OCI-LY1 (cell line): ENCODE data around the gene TTR.

Experiments
- H2AFZ ChIP-seq: fragments of 200-600 bp; sonication (generic), shearing (Covaris generic); 2 replicates; pipeline ENCODE4 v1.6.0; 2014; ENCODE audit warnings: antibody characterized with exemption, mild to moderate bottlenecking, low read length
- H3F3A ChIP-seq: fragments of 200-600 bp; sonication (generic), shearing (Covaris generic); 2 replicates; pipeline ENCODE4 v1.6.0; 2014; ENCODE audit warnings: mild to moderate bottlenecking, antibody characterized with exemption, low read length, moderate library complexity; ENCODE audit not compliant: insufficient read depth
- H3K27ac ChIP-seq: fragments of 200-600 bp; sonication (generic); 2 replicates; pipeline ENCODE4 v1.5.1; 2014; ENCODE audit warnings: low read length, mixed run types, mild to moderate bottlenecking, low read depth; ENCODE audit not compliant: poor library complexity, severe bottlenecking
- H3K27me3 ChIP-seq: fragments of 200-600 bp; sonication (generic); 2 replicates; pipeline ENCODE4 v1.6.0; 2014; ENCODE audit warnings: antibody characterized with exemption, mild to moderate bottlenecking, low read length, moderate library complexity; ENCODE audit not compliant: insufficient read depth
- H3K36me3 ChIP-seq: fragments of 200-600 bp; sonication (generic); 2 replicates; pipeline ENCODE4 v1.6.1; 2014; ENCODE audit warnings: mild to moderate bottlenecking, antibody characterized with exemption, low read length, moderate library complexity, mixed read lengths; ENCODE audit not compliant: insufficient read depth
- H3K4me1 ChIP-seq: fragments of 200-600 bp; sonication (generic); 2 replicates; pipeline ENCODE4 v1.5.1; 2014; ENCODE audit warnings: mild to moderate bottlenecking, low read length, moderate library complexity; ENCODE audit not compliant: insufficient read depth, severe bottlenecking
- H3K4me2 ChIP-seq: fragments of 200-600 bp; sonication (generic), shearing (Covaris generic); 2 replicates; pipeline ENCODE4 v1.6.1; 2014; ENCODE audit warnings: low read length
- H3K4me3 ChIP-seq: fragments of 200-600 bp; sonication (generic); 2 replicates; pipeline ENCODE4 v1.5.1; 2014; ENCODE audit warnings: low read length, low read depth, mild to moderate bottlenecking, mixed read lengths; ENCODE audit not compliant: poor library complexity, severe bottlenecking
- H3K79me2 ChIP-seq: fragments of 200-600 bp; shearing (Covaris generic); 2 replicates; pipeline ENCODE4 v1.6.1; 2016; ENCODE audit warnings: mixed run types, low read length, mixed read lengths; ENCODE audit not compliant: insufficient read depth
- H3K9ac ChIP-seq: fragments of 200-600 bp; sonication (generic), shearing (Covaris generic); 2 replicates; pipeline ENCODE4 v1.6.1; 2014; ENCODE audit warnings: mild to moderate bottlenecking, low read length, mixed read lengths
- H3K9me2 ChIP-seq: fragments of 200-600 bp; sonication (generic), shearing (Covaris generic); 2 replicates; pipeline ENCODE4 v1.6.1; 2014; ENCODE audit warnings: low read depth, mild to moderate bottlenecking, low read length, mixed read lengths
- H3K9me3 ChIP-seq: fragments of 200-600 bp; shearing (Covaris generic); 2 replicates; pipeline ENCODE4 v1.6.1; 2014; ENCODE audit warnings: low read length, mixed read lengths
- H4K20me1 ChIP-seq: fragments of 200-600 bp; sonication (generic), shearing (Covaris generic); 2 replicates; pipeline ENCODE4 v1.6.0; 2016; ENCODE audit warnings: mild to moderate bottlenecking, low read length; ENCODE audit not compliant: insufficient read depth
- CTCF ChIP-seq: fragments of 200-600 bp; sonication (generic), shearing (Covaris generic); IDR thresholded peaks from 2 replicates; pipeline ENCODE4 v1.5.1; 2017; ENCODE audit warnings: mild to moderate bottlenecking, antibody characterized with exemption, low read length, moderate library complexity, mixed read lengths
- EZH2 ChIP-seq: fragments of 200-600 bp; sonication (generic), shearing (Covaris generic); IDR thresholded peaks from 2 replicates; pipeline ENCODE4 v1.8.0; 2017; ENCODE audit warnings: borderline replicate concordance, mixed run types, mild to moderate bottlenecking, antibody characterized with exemption, low read length, moderate library complexity, mixed read lengths

The TTR gene

GRCh38 chr18:31637445-31637844 is 45.8 kb downstream of the TTR start:
- Histone ChIP-seq H2AFZ (no peak overlapping the region), H3K36me3 (no peaks in the 10 kb centered on the region), H3K9ac (no peak overlapping the region), H4K20me1 (no peaks in the 10 kb centered on the region), H3K4me3 (no peak overlapping the region), H3K9me2 (no peaks in the 10 kb centered on the region), H3K4me1 (no peaks in the 10 kb centered on the region), H3K79me2 (no peaks in the 10 kb centered on the region), H3K27me3 (no peaks in the 10 kb centered on the region), H3K4me2 (no peak overlapping the region), H3K9me3 (no peaks in the 10 kb centered on the region), H3K27ac (no peak overlapping the region), H3F3A (no peaks in the 10 kb centered on the region)
- TF ChIP-seq EZH2 (no peak), CTCF (no peak)

- Histone ChIP-seq H3K27ac (no peak overlapping the region), H2AFZ (no peak overlapping the region), H3K4me3 (no peak overlapping the region), H3K27me3 (no peaks in the 10 kb centered on the region), H3K9me3 (no peaks in the 10 kb centered on the region), H3K79me2 (no peaks in the 10 kb centered on the region), H3K9ac (no peak overlapping the region), H3K4me1 (no peaks in the 10 kb centered on the region), H4K20me1 (no peaks in the 10 kb centered on the region), H3K36me3 (no peaks in the 10 kb centered on the region), H3K9me2 (no peaks in the 10 kb centered on the region), H3F3A (no peaks in the 10 kb centered on the region), H3K4me2 (no peak overlapping the region)
- TF ChIP-seq CTCF (no peak), EZH2 (no peak)
Observed at GRCh38 chr18:31643003-31643402, 51.3 kb downstream of the TTR start.

GRCh38 chr18:31645411-31645810 is 53.7 kb downstream of the TTR start:
- Histone ChIP-seq H3K9me3 (no peaks in the 10 kb centered on the region), H3K36me3 (no peaks in the 10 kb centered on the region), H4K20me1 (no peaks in the 10 kb centered on the region), H3K79me2 (no peaks in the 10 kb centered on the region), H3K27me3 (no peaks in the 10 kb centered on the region), H3K4me3 (no peak overlapping the region), H3K9ac (no peak overlapping the region), H3K9me2 (no peaks in the 10 kb centered on the region), H3F3A (no peaks in the 10 kb centered on the region), H3K27ac (no peak overlapping the region), H3K4me1 (no peaks in the 10 kb centered on the region), H3K4me2 (no peak overlapping the region), H2AFZ (no peak overlapping the region)
- TF ChIP-seq CTCF: no peak
- no peak for TF ChIP-seq EZH2
